Measurements from ENCODE around the gene SLC26A6. TPM values are rescaled to one million over a fixed set of nuclear protein-coding genes. Genes with fewer than 3 reads are reported as not detected.

Gene SLC26A6
- total and polyA plus RNA-seq, 8 donors, result 14.0 to 34.9 (median 16.5) TPM

DNA sequence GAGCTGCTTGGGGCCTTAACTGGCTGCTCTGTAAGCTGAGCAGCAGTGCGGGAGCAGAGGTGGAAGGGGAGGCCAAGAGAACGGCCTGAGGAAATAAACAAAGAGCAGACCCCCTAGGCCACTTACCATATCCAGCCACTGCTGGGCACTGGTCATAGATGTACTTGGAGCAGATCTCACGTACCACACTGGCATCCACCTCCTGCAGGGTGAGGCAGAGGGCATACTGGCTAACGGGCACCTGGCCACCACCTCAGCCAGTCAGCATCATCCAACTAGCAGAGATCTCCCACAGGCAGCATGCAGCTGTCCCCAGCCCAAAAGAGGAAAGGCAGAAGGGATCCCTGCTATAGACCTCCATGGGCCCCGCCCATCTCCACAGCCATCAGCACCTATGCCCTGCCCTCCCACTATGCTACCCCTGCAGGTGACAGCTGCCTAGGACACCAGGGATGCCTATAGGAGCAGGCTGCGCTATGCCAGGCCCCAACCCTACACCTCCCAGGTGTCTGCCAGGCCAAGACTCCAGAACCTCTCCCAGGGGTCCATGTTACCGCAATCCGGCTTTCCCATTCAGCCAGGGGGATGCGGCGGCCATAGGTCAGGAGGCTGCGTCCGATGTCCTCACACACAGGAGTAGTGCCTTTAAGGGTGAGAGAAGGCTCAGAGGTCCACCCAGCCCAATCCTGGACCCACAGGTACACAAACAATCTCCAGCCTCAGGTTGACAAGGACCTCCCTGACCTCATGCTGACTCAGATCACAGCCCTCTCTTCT lies 35.6 kb downstream of the SLC26A6 start:
- peak in 1 of 4 donors; percentile 44 for DNase-seq
- peaks cover 4 to 15% of the 10 kb centered on the region in 2 donors for H3K4me1 ChIP-seq
- peaks cover 2 to 12% of the 10 kb centered on the region in 2 donors for H3K27me3 ChIP-seq
- H3K4me3 ChIP-seq, result no peak overlapping the region
- ATAC-seq, result no peak
- TF ChIP-seq, protein P1, sequence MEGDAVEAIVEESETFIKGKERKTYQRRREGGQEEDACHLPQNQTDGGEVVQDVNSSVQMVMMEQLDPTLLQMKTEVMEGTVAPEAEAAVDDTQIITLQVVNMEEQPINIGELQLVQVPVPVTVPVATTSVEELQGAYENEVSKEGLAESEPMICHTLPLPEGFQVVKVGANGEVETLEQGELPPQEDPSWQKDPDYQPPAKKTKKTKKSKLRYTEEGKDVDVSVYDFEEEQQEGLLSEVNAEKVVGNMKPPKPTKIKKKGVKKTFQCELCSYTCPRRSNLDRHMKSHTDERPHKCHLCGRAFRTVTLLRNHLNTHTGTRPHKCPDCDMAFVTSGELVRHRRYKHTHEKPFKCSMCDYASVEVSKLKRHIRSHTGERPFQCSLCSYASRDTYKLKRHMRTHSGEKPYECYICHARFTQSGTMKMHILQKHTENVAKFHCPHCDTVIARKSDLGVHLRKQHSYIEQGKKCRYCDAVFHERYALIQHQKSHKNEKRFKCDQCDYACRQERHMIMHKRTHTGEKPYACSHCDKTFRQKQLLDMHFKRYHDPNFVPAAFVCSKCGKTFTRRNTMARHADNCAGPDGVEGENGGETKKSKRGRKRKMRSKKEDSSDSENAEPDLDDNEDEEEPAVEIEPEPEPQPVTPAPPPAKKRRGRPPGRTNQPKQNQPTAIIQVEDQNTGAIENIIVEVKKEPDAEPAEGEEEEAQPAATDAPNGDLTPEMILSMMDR (IDR thresholded peaks at IDR 0.05), result no peak
- peak overlapping the region in 1 of 2 donors; percentile 40 for H3K27ac ChIP-seq
- peaks cover 0 to 80% of the 10 kb centered on the region in 2 donors for H3K36me3 ChIP-seq
- intact Hi-C loops (cut with DNase I), result no loop called here
- H3K9me3 ChIP-seq, result no peaks in the 10 kb centered on the region

GRCh38 chr3:48599077-48599501 lies 36.2 kb downstream of the SLC26A6 start:
- Histone ChIP-seq H3K4me3 (no peak overlapping the region), H3K27me3 (peaks cover 6 to 18% of the 10 kb centered on the region in 2 donors), H3K27ac (peak overlapping the region in 1 of 2 donors; percentile 40), H3K4me1 (peaks cover 4 to 21% of the 10 kb centered on the region in 2 donors), H3K9me3 (no peaks in the 10 kb centered on the region), H3K36me3 (peaks cover 0 to 74% of the 10 kb centered on the region in 2 donors)
- intact Hi-C loops (cut with DNase I), result no loop called here
- DNase-seq, result peak in 1 of 4 donors; percentile 54
- ATAC-seq, result no peak
- TF ChIP-seq, protein P1 (IDR thresholded peaks at IDR 0.05), result no peak

GRCh38 chr3:48598323-48599076 lies 36.8 kb downstream of the SLC26A6 start:
- Histone ChIP-seq H3K27ac (peak overlapping the region; percentile 40 to 48), H3K4me3 (no peak overlapping the region), H3K9me3 (no peaks in the 10 kb centered on the region), H3K36me3 (peaks cover 0 to 68% of the 10 kb centered on the region in 2 donors), H3K4me1 (peaks cover 4 to 22% of the 10 kb centered on the region in 2 donors), H3K27me3 (peaks cover 7 to 24% of the 10 kb centered on the region in 2 donors)
- peak; percentile 9 for ATAC-seq
- intact Hi-C loops (cut with DNase I), result no loop called here
- DNase-seq, result peak in 3 of 4 donors; percentile 43 to 79 (median 54)
- TF ChIP-seq, protein P1 (IDR thresholded peaks at IDR 0.05), result no peak

DNA sequence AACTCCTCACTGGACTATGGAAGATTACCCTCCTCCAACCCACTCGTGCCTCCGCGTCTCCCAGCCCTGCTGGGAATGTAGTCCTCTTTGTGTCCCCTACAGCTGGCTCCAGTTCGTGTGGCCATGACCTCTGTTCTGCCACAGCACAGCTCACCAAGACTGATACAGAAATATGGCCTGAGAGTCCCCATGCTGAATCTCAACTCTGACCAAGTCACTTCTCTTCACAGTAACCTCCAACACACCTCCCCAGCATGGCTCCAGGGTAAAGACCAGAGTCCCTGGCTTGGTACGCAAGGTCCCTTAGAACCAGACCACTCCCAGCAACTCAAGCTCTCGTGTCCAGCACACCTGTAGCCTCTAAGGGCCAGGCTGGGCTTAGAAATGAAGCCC lies 37.9 kb downstream of the SLC26A6 start:
- ATAC-seq, result no peak
- TF ChIP-seq, protein P1 (IDR thresholded peaks at IDR 0.05), result no peak
- peaks cover 7 to 35% of the 10 kb centered on the region in 2 donors for H3K27me3 ChIP-seq
- H3K4me3 ChIP-seq, result no peak overlapping the region
- peak in 1 of 4 donors; percentile 21 for DNase-seq
- H3K27ac ChIP-seq, result no peak overlapping the region
- peaks cover 4 to 22% of the 10 kb centered on the region in 2 donors for H3K4me1 ChIP-seq
- intact Hi-C loops (cut with DNase I), result no loop called here
- peaks cover 0 to 57% of the 10 kb centered on the region in 2 donors for H3K36me3 ChIP-seq
- no peaks in the 10 kb centered on the region for H3K9me3 ChIP-seq
